Fibroblast of the aortic adventitia (primary cell): ENCODE measurements around the gene ACOT8. TPM values are rescaled to one million over a fixed set of nuclear protein-coding genes. Genes with fewer than 3 reads are reported as not detected.
A peak's percentile ranks its signal among the peaks of the same experiment; 100 is the strongest.

Experiments
- DNase-seq: peaks from one replicate; pipeline ENCODE4 v3.0.0-alpha.2; 2010; ENCODE audit warnings: low read depth
- H3K4me3 ChIP-seq: 2 replicates; pipeline ENCODE4 v1.5.1; 2011; ENCODE audit warnings: low read depth, mild to moderate bottlenecking, control low read depth, low read length, moderate library complexity
- CTCF ChIP-seq: IDR thresholded peaks from 2 replicates; pipeline ENCODE4 v1.5.1; 2011; ENCODE audit warnings: mild to moderate bottlenecking, low read length, control low read depth, inconsistent platforms; ENCODE audit not compliant: insufficient read depth
- total RNA-seq: library from RNA; depleted of rRNA; stranded (reverse); fragments of >200 nt; gene quantifications from 2 replicates; pipeline ENCODE4 v1.2.3, GENCODE V29; 2012; ENCODE audit warnings: low replicate concordance

Gene ACOT8
- total RNA-seq, 1 donor, result 25.8 TPM

- TF ChIP-seq CTCF, result no peak
- DNase-seq, result no peak
- no peak overlapping the region for H3K4me3 ChIP-seq
Measured at GRCh38 chr20:45819466-45819865, 37.7 kb downstream of the ACOT8 start.

DNA sequence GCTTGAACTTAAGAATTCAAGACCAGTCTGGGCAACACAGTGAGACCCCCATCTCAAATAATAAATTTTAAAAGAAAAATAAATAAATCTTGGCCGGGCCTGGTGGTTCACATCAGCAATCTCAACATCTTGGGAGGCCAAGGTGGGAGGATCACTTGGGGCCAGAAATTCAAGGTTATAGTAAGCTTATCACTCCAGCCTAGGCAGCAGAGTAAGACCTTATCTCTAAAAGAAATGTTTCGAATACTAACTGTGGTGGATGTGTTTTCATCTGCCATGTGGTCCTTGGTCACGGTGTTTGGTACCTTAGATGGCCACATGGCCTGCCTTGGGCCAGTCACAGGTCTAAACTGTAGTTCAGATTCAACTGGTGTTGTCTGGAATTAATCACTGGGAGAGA lies 39.0 kb downstream of the ACOT8 start:
- no peak overlapping the region for H3K4me3 ChIP-seq
- no peak for TF ChIP-seq CTCF
- DNase-seq, result no peak

DNA sequence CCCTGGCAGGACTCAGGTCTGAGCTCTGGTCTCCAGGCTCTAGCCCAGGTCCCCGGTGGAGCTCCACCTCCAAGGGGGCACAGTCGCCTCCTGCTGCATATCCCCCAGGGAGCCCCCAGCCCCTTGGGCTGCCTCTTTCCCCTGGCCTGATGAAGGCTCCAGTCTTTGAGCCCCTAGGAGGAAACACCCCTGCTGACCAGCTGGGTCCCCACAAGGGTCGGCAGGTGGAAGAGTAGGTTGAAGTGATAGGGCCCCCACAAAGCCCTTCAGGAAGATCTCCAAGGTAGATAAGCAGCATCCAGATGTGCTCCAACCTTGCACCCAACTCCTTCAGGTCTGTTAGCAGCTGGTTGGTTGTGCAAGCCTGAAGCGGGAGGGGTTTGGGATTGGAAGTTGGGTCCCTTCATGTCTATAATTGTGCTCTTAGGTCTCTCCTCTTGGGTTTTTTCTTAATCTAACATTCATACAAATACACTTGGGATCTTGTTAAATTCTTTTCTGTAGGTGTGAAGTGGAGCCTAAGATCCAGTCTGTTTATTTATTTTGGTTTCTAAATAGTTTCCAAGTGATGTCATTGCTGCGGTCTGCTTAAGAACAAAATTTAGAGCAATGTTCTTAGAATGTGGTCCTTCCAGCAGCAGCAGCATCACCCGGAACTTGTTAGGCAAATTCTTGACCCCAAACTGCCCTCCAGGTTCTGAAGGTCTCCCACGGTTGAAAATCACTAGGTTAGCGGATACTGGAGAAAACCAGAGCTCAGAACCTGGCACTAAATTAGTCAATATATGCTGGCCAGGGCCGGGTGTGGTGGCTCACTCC lies 39.6 kb downstream of the ACOT8 start:
- TF ChIP-seq CTCF, result no peak
- peak; percentile 63 for DNase-seq
- H3K4me3 ChIP-seq, result no peak overlapping the region

DNA sequence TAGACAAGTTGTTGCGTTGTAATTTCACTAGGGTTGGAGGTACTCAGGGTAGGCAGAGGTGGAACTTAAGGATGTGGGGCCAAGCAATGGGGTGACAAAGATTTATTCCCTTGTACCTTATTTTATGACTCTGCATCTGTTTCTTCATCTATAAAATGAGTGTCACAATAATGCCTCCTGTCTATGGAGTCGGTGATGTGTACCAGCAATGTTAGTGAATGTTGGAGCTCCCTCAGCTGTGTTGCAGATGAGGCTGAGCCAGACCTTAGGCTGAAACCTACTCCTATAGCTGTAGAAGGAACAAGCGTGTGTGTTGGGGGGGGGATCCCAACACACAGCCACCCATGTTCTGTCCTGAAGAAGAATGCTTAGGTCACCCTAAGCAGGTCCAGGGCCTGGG lies 40.2 kb downstream of the ACOT8 start:
- DNase-seq, result no peak
- TF ChIP-seq CTCF, result no peak
- H3K4me3 ChIP-seq, result no peak overlapping the region

- TF ChIP-seq CTCF, result no peak
- H3K4me3 ChIP-seq, result peak overlapping the region; percentile 3
- DNase-seq, result no peak
Measured at GRCh38 chr20:45814314-45814713, 42.9 kb downstream of the ACOT8 start.

DNA sequence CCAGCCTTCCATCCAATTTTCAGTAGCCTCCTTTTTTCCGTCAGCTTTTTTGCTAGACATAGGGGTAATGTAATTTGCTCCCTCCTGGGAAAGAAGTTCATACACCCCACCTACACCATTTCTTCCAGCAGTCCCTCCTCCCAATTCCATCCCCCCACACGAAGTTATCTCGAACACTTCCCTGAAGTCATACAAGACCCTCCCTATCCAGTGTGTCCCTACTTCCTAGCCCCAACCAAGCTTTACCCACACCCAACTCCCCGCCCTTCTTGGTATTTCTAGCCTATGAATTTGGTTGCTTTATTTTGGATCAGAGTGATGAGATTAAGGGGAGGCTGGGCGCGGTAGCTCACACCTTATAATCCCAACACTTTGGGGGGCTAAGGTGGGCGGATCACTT lies 43.7 kb downstream of the ACOT8 start:
- peak overlapping the region; percentile 82 for H3K4me3 ChIP-seq
- TF ChIP-seq CTCF, result no peak
- no peak for DNase-seq

GRCh38 chr20:45813006-45813340 lies 44.2 kb downstream of the ACOT8 start:
- peak overlapping the region; percentile 82 for H3K4me3 ChIP-seq
- no peak for TF ChIP-seq CTCF
- DNase-seq, result no peak
